Fibroblast of lung (primary cell): ENCODE data around the gene PCBP3. TPM values are rescaled to one million over a fixed set of nuclear protein-coding genes. Genes with fewer than 3 reads are reported as not detected.

Source experiments
- DNase-seq, 2 donors: peaks; one replicate each; pipeline versions ENCODE4 v3.0.0 to v3.0.0-alpha.2; 2010; ENCODE audit warnings: low read depth in 2 of 2
- H2AFZ ChIP-seq: 2 replicates; pipeline ENCODE4 v1.5.1; 2012; ENCODE audit warnings: low read length, control low read depth, inconsistent platforms
- H3K27ac ChIP-seq: 2 replicates; pipeline ENCODE4 v1.5.1; 2011; ENCODE audit warnings: low read length, control low read depth; ENCODE audit not compliant: insufficient read depth
- H3K27me3 ChIP-seq: 2 replicates; pipeline ENCODE4 v1.5.1; 2011; ENCODE audit warnings: mild to moderate bottlenecking, low read length; ENCODE audit not compliant: control insufficient read depth, insufficient read depth
- H3K36me3 ChIP-seq: 2 replicates; pipeline ENCODE4 v1.5.1; 2011; ENCODE audit warnings: low read length; ENCODE audit not compliant: control insufficient read depth, insufficient read depth
- H3K4me1 ChIP-seq: 2 replicates; pipeline ENCODE4 v1.5.1; 2011; ENCODE audit warnings: low read length; ENCODE audit not compliant: control insufficient read depth, insufficient read depth; ENCODE audit errors: extremely low read depth
- H3K4me2 ChIP-seq: 2 replicates; pipeline ENCODE4 v1.5.1; 2011; ENCODE audit warnings: low read length, control low read depth; ENCODE audit not compliant: insufficient read depth; ENCODE audit errors: extremely low read depth
- H3K4me3 ChIP-seq, 4 experiments: fragments of 200-600 bp in 1 of 4; sonication (generic) in 1 of 4; replicated peaks in 1 of 4; 2 replicates each; pipeline ENCODE4 v1.5.1; 2011 to 2016; ENCODE audit warnings: low read length in 4 of 4, low read depth in 3 of 4, mild to moderate bottlenecking in 3 of 4, control low read depth in 2 of 4, inconsistent platforms in 1 of 4, mixed read lengths in 1 of 4; ENCODE audit not compliant: insufficient read depth in 1 of 4; ENCODE audit errors: control extremely low read depth in 1 of 4
- H3K79me2 ChIP-seq: 2 replicates; pipeline ENCODE4 v1.5.1; 2012; ENCODE audit warnings: mild to moderate bottlenecking, low read length, inconsistent platforms; ENCODE audit not compliant: control insufficient read depth, insufficient read depth
- H3K9ac ChIP-seq: 2 replicates; pipeline ENCODE4 v1.5.1; 2011; ENCODE audit warnings: mild to moderate bottlenecking, low read length, control low read depth; ENCODE audit not compliant: insufficient read depth
- H3K9me3 ChIP-seq: 2 replicates; pipeline ENCODE4 v1.5.1; 2012; ENCODE audit warnings: low read depth, low read length; ENCODE audit not compliant: control insufficient read depth, insufficient read depth
- H4K20me1 ChIP-seq: 2 replicates; pipeline ENCODE4 v1.5.1; 2011; ENCODE audit warnings: low read length; ENCODE audit not compliant: control insufficient read depth, insufficient read depth; ENCODE audit errors: extremely low read depth
- EZH2 ChIP-seq: IDR thresholded peaks from 2 replicates; pipeline ENCODE4 v1.5.1; 2012; ENCODE audit warnings: low read length, control low read depth, mild to moderate bottlenecking; ENCODE audit errors: missing control alignments
- polyA plus RNA-seq, 2 donors: library from polyadenylated mRNA; depleted of rRNA in 1 of 2; stranded (reverse) in 1 of 2; unstranded in 1 of 2; fragments of >200 nt; gene quantifications; 2 replicates each; pipeline ENCODE4 v1.2.1, GENCODE V29; 2011 to 2012; ENCODE audit warnings: missing spikeins in 1 of 2
- total RNA-seq: library from RNA; depleted of rRNA; stranded (reverse); fragments of >200 nt; gene quantifications from 2 replicates; pipeline ENCODE4 v1.2.1, GENCODE V29; 2014
- TF ChIP-seq, protein P1 (sequence below), 2 donors: IDR thresholded peaks in 1 of 2; conservative IDR thresholded peaks in 1 of 2; 1 replicate in 1 of 2; 2 replicates in 1 of 2; pipeline ENCODE4 v1.5.1; 2011 to 2012; ENCODE audit warnings: low read length in 2 of 2, control low read depth in 1 of 2, inconsistent platforms in 1 of 2, low read depth in 1 of 2, mild to moderate bottlenecking in 1 of 2

Gene PCBP3
- total and polyA plus RNA-seq, 2 donors (not counting 1 experiment from before 2014, with no cell fraction given) = 0.51 to 1.7 TPM

DNA sequence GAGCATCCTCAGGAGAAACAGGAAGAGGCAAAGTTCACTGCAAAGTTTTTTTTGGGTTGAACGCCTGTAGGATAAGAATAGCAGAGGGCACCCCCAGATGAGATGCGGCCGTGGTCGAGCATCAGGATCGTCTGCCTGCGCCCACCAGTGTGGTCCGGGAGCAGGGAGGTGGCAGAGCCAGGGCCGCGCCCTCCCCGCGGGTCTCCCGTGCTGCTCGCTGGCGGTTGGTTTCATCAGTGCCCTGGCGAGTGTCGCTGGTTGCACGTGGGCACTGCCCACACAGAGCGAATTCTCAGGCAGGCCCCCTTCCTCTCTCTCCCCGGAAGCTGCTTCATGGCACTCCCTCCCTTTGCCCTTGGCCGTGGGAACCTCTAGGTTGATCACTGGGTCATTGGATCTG is 120.0 kb downstream of the PCBP3 start:
- Histone ChIP-seq H4K20me1 (no peaks in the 10 kb centered on the region), H3K9me3 (no peaks in the 10 kb centered on the region), H3K79me2 (no peaks in the 10 kb centered on the region), H3K27ac (no peak overlapping the region), H3K4me1 (no peaks in the 10 kb centered on the region), H3K4me2 (no peak overlapping the region), H3K27me3 (no peaks in the 10 kb centered on the region), H3K36me3 (no peaks in the 10 kb centered on the region), H3K4me3 (no peak overlapping the region), H2AFZ (no peak overlapping the region), H3K9ac (no peak overlapping the region)
- DNase-seq = no peak
- no peak for TF ChIP-seq EZH2
- TF ChIP-seq, protein P1, sequence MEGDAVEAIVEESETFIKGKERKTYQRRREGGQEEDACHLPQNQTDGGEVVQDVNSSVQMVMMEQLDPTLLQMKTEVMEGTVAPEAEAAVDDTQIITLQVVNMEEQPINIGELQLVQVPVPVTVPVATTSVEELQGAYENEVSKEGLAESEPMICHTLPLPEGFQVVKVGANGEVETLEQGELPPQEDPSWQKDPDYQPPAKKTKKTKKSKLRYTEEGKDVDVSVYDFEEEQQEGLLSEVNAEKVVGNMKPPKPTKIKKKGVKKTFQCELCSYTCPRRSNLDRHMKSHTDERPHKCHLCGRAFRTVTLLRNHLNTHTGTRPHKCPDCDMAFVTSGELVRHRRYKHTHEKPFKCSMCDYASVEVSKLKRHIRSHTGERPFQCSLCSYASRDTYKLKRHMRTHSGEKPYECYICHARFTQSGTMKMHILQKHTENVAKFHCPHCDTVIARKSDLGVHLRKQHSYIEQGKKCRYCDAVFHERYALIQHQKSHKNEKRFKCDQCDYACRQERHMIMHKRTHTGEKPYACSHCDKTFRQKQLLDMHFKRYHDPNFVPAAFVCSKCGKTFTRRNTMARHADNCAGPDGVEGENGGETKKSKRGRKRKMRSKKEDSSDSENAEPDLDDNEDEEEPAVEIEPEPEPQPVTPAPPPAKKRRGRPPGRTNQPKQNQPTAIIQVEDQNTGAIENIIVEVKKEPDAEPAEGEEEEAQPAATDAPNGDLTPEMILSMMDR (conservative IDR thresholded peaks at IDR 0.05 in 1 of 2, IDR thresholded peaks at IDR 0.05 in 1 of 2; ENCODE audit: low read depth in 1 of 2, low read length in 2 of 2) = no peak

DNA sequence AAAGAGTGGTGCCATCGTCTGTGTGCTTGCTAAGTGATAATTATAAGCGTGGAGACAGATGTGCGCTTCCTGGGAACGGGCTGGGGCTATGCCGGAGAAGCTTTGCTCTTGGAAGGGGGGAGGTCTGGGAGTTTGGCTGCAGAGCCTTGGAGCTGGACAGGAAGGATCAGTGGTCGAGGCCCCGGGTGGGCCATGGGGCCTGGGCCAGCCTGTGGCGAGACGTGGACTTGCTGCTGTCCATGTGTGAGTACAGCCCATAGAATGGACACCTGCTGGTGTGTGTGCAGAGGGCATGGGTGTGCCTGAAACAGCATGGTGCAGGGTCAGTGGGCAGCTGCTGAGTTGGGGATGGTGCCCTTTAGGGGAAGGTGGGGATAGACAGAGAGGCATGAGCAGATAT is 121.3 kb downstream of the PCBP3 start:
- Histone ChIP-seq H3K4me1 (no peaks in the 10 kb centered on the region), H3K27me3 (no peaks in the 10 kb centered on the region), H4K20me1 (no peaks in the 10 kb centered on the region), H2AFZ (no peak overlapping the region), H3K9ac (no peak overlapping the region), H3K36me3 (no peaks in the 10 kb centered on the region), H3K4me2 (no peak overlapping the region), H3K4me3 (no peak overlapping the region), H3K27ac (no peak overlapping the region), H3K79me2 (no peaks in the 10 kb centered on the region), H3K9me3 (no peaks in the 10 kb centered on the region)
- DNase-seq = no peak
- TF ChIP-seq EZH2 = no peak
- TF ChIP-seq, protein P1 (conservative IDR thresholded peaks at IDR 0.05 in 1 of 2, IDR thresholded peaks at IDR 0.05 in 1 of 2; ENCODE audit: low read depth in 1 of 2, low read length in 2 of 2) = no peak

DNA sequence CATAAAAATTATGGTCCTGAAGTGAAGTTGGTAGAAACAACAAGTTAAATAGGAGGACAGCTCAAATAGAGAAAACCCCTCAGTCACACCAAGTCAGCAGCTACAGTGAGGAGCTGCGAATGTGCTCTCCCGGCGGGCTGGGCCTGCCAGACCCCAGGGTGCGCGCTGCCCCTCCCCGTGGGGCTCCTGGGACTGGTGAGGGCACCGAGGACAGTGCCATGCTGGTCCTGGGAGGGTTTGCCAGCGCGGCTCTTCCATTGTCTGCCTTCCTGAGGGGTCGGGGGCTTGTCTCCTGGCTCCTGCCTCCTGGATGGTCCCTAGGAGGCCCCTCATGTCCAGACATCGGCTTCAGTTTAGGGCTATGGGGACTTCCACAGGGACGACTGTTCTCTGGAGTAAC is 121.8 kb downstream of the PCBP3 start:
- Histone ChIP-seq H3K9ac (no peak overlapping the region), H3K9me3 (no peaks in the 10 kb centered on the region), H4K20me1 (no peaks in the 10 kb centered on the region), H3K4me3 (no peak overlapping the region), H2AFZ (no peak overlapping the region), H3K36me3 (no peaks in the 10 kb centered on the region), H3K79me2 (no peaks in the 10 kb centered on the region), H3K27me3 (no peaks in the 10 kb centered on the region), H3K4me2 (no peak overlapping the region), H3K27ac (no peak overlapping the region), H3K4me1 (no peaks in the 10 kb centered on the region)
- no peak for DNase-seq
- no peak for TF ChIP-seq EZH2
- TF ChIP-seq, protein P1 (conservative IDR thresholded peaks at IDR 0.05 in 1 of 2, IDR thresholded peaks at IDR 0.05 in 1 of 2; ENCODE audit: low read depth in 1 of 2, low read length in 2 of 2) = no peak
